GM18508 (cell line): Measurements from ENCODE around the gene CXCR4.
"Not testable (repeated sequence)": the region's sequence is repeated elsewhere in the genome, so short reads cannot be mapped to it uniquely, and the experiment has no call there.

ENCODE experiments used
- ATAC-seq: cut with Tn5 transposase; IDR thresholded peaks from one replicate; pipeline ENCODE4 v1.9.1; 2021; ENCODE audit warnings: moderate number of reproducible peaks; ENCODE audit not compliant: insufficient read depth, unreplicated experiment

The CXCR4 gene

DNA sequence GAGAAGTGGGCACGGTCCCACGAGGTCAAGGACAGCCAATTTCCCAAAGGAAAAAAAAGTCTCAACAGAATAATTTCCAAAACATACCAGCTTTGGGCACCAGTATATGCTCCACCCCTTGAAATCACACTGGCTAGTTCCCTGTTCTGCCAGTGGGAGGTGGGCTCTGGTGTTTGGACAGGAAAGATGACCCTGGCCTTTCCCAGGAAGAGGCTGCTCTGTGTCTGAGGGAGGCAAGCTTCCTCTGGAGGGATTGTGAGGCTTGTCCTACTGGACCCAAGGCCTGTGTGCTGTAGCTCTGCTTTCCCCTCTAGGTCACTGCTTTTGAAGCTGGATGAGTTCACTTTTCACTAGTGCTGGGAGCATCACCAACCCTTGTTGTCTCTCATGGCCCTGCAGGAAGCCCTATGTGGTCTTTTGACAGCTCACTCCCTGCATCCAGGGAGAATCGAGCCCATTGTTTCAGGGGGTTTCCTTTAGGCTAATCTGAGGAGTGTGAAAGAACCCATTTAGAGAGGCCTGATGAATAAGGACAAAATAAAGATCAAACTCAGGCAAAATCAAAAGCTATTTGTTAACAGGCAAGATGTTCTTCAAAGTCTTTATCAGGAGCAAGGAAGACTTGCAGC lies 36.3 kb downstream of the CXCR4 start:
- ATAC-seq = no peak

DNA sequence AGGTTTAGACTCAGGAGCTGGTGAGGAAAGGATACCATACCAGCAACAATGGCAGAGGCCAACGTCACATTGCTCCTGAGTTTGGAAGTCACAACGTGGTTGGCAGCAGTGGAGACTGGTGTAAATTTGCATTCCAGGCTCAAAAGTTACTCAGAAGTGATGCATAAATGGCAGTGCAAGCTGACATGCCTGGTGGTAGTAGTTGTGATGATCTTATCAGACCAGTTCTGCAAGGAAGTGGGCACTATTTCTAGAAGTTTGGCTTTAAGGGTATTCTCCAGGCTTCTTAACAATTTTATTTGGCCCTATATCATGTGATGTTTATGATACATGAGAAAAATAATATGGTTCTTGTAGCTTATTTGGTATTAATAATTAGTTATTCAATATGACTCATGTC lies 37.8 kb downstream of the CXCR4 start:
- no peak for ATAC-seq

DNA sequence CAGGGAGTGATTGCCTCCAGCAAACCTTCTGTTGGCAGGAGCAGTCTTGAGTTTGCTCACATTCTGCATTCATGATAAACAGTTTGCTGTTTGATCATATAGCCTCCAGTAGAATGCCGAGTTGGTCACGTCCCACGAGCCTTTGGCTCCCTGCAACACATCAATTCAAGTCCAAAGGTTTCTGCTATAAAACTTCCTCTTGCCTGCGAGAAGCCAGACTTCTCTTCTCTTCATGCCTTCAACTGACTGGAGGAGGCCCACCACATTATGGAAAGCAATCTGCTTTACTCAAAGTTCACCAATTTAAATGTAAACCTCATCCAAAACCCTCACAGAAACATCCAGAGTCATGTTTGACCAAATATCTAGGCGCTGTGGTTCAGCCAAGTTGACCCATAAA lies 40.8 kb downstream of the CXCR4 start:
- ATAC-seq = no peak

DNA sequence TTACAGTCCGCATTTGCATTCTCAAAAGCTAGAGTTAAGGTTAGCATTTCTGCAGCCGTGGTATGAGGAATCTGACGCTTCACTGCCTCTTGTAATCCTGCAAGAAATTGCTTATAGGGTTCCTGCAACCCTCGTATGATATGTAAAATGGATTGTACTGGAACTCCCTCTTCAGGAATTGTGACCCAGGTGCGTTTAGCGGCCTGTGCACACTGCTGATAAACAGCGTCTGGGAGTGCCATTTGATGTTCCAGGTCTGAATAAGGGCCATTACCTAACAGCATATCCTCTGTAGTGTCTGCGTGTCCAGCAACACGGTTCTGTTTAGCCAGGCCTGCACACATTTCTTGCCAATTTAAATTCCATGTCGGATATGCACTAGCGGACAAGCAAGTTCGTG lies 42.5 kb downstream of the CXCR4 start:
- no peak for ATAC-seq

DNA sequence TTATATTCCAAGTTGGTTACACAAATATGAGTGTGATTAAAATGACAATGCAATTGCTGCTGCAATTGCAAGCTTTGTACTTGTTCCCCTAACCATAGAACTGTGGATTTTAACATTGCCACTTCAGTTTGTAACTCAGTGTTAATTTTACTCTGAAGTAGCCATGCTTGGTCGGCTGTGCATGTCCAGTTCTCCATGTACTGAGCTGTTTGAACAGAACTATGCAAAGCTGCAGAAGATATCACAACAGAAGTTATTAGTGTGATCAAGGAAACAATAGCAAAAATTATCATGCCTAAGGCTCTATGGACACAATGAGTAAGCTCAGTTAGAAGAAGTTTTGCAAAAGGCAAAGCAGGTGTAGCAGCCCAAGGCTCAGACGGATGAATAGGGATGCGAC lies 45.3 kb downstream of the CXCR4 start:
- no peak for ATAC-seq

DNA sequence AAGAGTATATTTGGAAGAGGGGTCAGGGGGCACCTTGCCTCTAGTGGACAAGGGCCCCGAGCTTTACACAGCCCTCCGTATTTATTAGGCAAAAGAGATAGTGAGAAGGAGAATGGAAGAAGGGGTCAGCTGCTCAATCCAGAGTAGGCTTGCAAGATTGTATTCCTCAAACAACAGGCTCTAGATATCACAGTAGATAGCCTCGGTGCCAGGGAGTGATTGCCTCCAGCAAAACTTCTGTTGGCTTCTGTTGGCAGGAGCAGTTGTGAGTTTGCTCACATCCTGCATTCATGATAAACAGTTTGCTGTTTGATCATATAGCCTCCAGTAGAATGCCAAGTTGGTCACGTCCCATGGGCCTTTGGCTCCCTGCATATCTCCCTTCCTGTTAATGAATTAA lies 46.1 kb downstream of the CXCR4 start:
- not testable (repeated sequence) for ATAC-seq

DNA sequence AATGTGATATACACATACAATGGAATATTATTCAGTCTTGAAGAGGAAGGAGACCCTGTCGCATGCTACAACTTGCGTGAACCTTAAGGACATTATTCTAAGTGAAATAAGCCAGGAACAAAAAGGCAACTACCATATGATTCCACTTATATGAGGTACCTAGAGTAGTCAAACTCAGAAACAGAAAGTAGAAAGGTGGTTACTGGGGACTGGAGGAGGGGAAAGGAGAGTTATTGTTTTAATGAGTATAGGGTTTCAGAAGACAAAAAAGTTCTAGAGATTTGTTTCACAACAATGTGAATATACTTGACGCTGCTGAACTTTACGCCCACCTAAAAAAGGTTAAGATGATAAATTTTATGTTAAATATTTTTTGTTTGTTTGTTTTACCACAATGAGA lies 47.0 kb downstream of the CXCR4 start:
- ATAC-seq = peak; percentile 54

DNA sequence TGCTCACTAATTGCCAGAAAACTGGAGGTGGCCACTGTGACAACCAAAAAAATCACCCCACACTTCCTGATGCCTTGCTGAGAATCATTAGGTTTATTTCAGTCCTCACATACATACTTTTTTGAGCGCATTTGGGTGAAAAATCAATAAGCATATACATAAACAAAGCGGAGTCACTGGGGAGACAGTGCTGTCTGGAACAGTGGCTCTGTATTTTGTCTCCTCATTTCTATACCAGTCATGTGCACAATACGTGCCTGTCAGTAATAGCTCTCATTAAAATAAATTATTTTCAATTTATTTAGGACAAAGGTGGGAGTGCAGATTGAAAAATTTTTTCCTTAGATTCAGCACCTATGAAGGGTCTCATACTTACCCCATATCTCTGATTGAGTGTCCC lies 48.2 kb downstream of the CXCR4 start:
- no peak for ATAC-seq

DNA sequence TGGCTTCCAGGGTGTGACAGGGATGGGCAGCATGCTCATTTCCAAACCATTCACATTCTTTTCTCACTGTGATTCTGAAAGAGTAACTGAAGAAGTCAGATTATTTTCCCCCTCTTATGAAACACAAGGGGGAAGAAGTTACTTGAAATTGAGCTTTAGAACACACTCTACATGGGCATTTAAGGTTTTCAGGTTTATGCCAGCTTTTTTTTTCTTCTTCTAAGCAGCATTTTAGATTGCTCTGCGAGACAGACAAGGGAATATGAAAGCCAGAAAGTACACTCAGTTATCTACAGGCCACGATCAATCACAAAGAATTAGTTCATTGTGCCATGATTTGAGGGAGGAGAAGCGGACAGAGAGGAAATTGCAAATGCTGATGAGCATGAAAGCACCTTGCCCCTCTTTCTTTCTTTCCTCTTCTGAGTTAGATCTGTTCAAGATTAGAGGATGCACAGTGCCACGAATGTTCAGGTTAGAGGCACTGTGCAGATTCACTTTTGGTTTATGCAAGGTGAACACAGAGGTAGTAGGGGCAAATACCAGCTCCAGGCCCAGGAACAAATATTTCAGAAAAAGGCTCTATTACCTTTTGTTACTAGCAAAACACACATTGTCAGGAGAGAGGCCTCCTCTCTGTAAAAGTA lies 49.2 kb downstream of the CXCR4 start:
- ATAC-seq = no peak

DNA sequence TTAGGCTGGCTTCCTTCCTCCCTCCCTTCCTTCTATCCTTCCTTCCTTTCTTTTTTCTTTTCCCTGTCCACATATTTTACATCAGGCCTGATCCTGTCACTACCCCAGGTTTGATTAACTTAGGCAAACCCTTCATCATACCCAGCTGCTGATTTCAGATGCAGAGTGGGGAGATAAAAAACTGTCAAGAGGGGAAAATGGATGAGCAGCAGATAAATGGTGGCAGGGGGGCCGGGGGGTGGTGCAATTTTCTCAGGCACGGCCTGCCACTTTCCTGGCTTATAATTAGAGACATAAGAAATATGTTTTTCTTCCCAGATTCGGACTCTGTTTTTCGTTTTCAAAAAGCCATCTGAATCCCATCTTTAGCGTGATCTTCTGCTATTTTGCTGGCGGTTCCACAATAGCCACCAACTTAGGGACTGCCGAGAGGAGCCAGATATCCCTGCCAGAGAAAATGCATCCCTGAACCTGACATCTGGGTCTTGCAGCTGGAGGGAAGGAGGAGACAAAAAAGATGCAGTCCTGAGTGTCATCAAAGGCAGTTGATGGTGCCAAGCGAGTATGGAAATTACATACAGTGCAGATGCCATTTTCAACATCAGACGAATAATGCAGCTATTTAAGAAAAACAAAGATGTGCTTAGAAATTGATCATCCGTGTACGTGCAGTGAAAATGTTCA lies 49.9 kb downstream of the CXCR4 start:
- ATAC-seq = no peak

DNA sequence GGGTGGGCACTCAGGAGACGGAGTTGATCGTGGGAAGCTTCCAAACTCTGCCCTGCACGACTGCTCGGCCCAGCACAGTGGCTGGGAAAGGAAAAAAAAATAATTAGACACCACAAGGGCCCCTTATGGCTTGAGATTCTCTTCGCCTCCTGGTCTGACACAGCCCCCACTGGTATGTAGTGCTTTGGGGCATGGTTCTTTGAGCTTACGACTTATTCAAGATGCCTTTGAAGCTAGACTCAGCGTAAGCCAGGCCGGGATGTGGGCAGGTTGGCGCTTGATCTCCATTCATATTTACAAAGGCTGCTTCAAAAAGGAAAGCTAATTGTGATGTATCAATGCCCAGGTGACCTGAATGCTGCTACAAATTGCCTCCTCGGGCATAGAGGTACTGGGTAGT lies 50.5 kb downstream of the CXCR4 start:
- no peak for ATAC-seq

DNA sequence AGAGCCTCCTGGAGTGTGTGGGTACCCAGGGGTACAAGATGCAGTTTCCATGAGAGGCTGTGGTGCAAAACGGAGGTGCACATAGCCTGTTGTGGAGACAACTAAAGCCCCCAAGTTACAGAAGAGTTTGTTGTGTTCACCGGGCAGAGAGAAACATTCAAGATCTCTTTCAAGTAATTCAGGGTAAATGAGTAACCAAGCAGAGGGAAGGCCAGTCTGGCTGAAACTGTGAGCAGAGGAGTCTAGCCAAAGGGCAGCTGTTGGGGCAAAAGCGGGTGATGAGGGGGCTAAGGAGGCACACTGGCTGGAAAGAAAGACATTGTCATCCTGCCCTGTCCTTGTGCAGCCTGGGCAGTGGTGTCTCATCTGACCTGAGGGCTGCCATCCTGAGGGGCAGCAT lies 52.0 kb downstream of the CXCR4 start:
- peak; percentile 79 for ATAC-seq

DNA sequence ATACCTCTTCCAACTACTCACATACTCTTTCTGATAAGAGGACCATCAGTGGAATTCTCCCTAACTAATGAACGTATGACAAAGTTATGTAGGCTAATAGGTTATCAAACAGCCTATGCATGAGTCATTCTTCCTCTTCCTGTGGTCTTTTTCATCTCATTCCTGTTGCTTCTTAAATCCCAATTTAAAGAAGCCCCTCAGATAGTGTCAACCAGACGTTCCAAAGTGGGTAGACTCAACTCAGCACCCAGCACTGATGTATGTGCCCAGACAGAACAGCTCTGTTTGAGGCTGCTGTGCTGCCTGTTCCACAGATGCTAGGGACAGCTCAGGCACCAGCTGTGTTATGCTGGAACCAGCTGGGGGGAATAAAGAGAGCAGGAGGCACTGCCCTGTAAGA lies 52.6 kb downstream of the CXCR4 start:
- ATAC-seq = peak; percentile 18
